Vagina (tissue), 2 donors: ENCODE data around the gene BAHCC1. TPM values are rescaled to one million over a fixed set of nuclear protein-coding genes. Genes with fewer than 3 reads are reported as not detected.

Experiments
- DNase-seq, 2 donors: peaks; one replicate each; pipeline ENCODE4 v3.0.0-alpha.2; 2017; ENCODE audit errors: extremely low spot score in 2 of 2
- H3K27ac ChIP-seq: fragments of 200-600 bp; sonication (generic); one replicate; pipeline ENCODE4 v1.5.1; 2019
- H3K27me3 ChIP-seq: fragments of 200-600 bp; sonication (generic); one replicate; pipeline ENCODE4 v1.5.1; 2019
- H3K36me3 ChIP-seq, 2 donors: fragments of 200-600 bp; sonication (generic); one replicate each; pipeline ENCODE4 v1.5.1; 2017 to 2019
- H3K4me1 ChIP-seq: fragments of 200-600 bp; sonication (generic); one replicate; pipeline ENCODE4 v1.5.1; 2019
- H3K4me3 ChIP-seq, 2 donors: fragments of 200-600 bp; sonication (generic); 1 replicate in 1 of 2; 2 replicates in 1 of 2; pipeline ENCODE4 v1.5.1; 2016 to 2019
- H3K9me3 ChIP-seq: fragments of 200-600 bp; sonication (generic); one replicate; pipeline ENCODE4 v1.5.1; 2019
- CTCF ChIP-seq, 3 experiments: fragments of 450-650 bp in 2 of 3; fragments of 200-600 bp in 1 of 3; sonication (generic) in 1 of 3; IDR thresholded peaks; one replicate each; pipeline ENCODE4 v1.5.1; 2017 to 2019; ENCODE audit warnings: antibody characterized with exemption in 3 of 3, mild to moderate bottlenecking in 2 of 3, moderate library complexity in 2 of 3
- POLR2A ChIP-seq, 2 donors: fragments of 450-650 bp; IDR thresholded peaks; one replicate each; pipeline ENCODE4 v1.6.1; 2017; ENCODE audit warnings: antibody characterized with exemption in 2 of 2, mild to moderate bottlenecking in 2 of 2, moderate library complexity in 2 of 2
- POLR2AphosphoS5 ChIP-seq, 2 donors: sonication (generic); formaldehyde crosslinking; IDR thresholded peaks; one replicate each; pipeline ENCODE4 v1.9.0; 2017; ENCODE audit warnings: antibody characterized with exemption in 2 of 2, mild to moderate bottlenecking in 2 of 2, low read depth in 1 of 2; ENCODE audit not compliant: insufficient read depth in 1 of 2
- intact Hi-C: fragments of 100-400 bp; cut with DNase I; formaldehyde crosslinking; loops from one replicate; pipeline ENCODE4 v1.15.1; 2023
- total RNA-seq: library from RNA; depleted of rRNA; stranded (reverse); fragments of >200 nt; gene quantifications from one replicate; pipeline ENCODE4 v1.2.3, GENCODE V29; 2016

The BAHCC1 gene
- total RNA-seq, 1 donor from 2014 or later: 9.1 TPM

DNA sequence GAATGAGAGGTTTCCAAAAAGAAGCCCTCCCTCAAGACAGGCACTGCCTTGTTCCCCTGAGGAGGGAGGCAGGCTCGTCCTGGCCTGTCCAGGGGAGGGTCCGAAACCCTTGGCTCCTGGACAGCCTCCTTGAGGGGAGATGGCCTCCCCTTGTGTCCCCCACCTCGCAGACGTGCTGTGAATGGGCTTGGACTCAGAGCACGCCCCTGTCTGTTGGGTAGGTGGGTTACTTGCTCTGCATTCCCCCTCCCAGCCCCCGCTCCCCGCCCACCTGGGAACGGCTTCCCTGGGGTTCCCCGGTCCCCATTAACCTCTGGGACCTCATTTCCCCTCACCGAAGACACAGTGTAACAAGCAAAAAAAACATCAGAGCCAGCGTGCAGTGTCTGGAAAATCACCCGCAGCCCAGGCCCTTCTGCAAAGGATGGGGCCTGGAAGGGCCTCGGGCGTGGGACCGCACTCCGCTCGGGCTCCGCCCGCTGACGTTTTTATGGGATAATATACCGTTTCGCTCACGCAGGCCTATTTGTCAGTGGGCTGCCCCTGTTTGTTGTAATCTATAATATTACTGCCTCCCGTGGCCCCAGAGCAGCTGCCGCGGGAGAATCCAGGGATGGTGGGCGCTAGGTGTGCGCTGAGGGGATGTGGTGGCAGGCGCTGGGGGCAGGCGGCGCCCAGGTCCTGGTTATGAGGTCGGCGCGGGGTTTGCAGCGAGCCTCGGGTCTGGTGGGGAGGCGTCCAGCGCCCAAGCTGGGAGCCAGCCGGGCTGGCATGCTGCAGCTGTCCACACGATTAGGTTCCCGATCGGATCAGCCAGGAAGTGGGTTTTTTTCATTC is 11.1 kb downstream of the BAHCC1 start:
- intact Hi-C loops: no loop called here
- DNase-seq: no peak
- H3K27ac ChIP-seq: peak overlapping the region; percentile 26
- peak overlapping the region in 1 of 2 donors; percentile 3 for H3K4me3 ChIP-seq
- H3K36me3 ChIP-seq: no peaks in the 10 kb centered on the region
- peaks cover 57% of the 10 kb centered on the region for H3K4me1 ChIP-seq
- H3K27me3 ChIP-seq: no peaks in the 10 kb centered on the region
- H3K9me3 ChIP-seq: no peaks in the 10 kb centered on the region
- no peak for TF ChIP-seq CTCF (IDR thresholded peaks at IDR 0.05)
- TF ChIP-seq POLR2A (IDR thresholded peaks at IDR 0.05): no peak
- no peak for TF ChIP-seq POLR2AphosphoS5 (IDR thresholded peaks at IDR 0.05; ENCODE audit: insufficient read depth in 1 of 2, low read depth in 1 of 2)

GRCh38 chr17:81408049-81408448 is 12.8 kb downstream of the BAHCC1 start:
- Histone ChIP-seq H3K4me1 (peaks cover 55% of the 10 kb centered on the region), H3K27ac (no peak overlapping the region)
- intact Hi-C loops: no loop called here

GRCh38 chr17:81409190-81409935 is 14.1 kb downstream of the BAHCC1 start:
- no peak for DNase-seq
- Histone ChIP-seq H3K4me1 (peaks cover 47% of the 10 kb centered on the region), H3K4me3 (no peak overlapping the region), H3K27ac (no peak overlapping the region), H3K36me3 (no peaks in the 10 kb centered on the region), H3K9me3 (no peaks in the 10 kb centered on the region), H3K27me3 (no peaks in the 10 kb centered on the region)
- intact Hi-C loops: no loop called here
- TF ChIP-seq POLR2AphosphoS5 (IDR thresholded peaks at IDR 0.05; ENCODE audit: insufficient read depth in 1 of 2, low read depth in 1 of 2) (no peak), POLR2A (IDR thresholded peaks at IDR 0.05) (no peak), CTCF (IDR thresholded peaks at IDR 0.05) (no peak)

More at GRCh38 chr17:81408049-81408448, 12.8 kb downstream of the BAHCC1 start:
- Histone ChIP-seq H3K27me3 (no peaks in the 10 kb centered on the region), H3K9me3 (no peaks in the 10 kb centered on the region), H3K4me3 (no peak overlapping the region), H3K36me3 (no peaks in the 10 kb centered on the region)
- TF ChIP-seq POLR2AphosphoS5 (IDR thresholded peaks at IDR 0.05; ENCODE audit: insufficient read depth in 1 of 2, low read depth in 1 of 2) (no peak), POLR2A (IDR thresholded peaks at IDR 0.05) (no peak), CTCF (IDR thresholded peaks at IDR 0.05) (no peak)
- no peak for DNase-seq

GRCh38 chr17:81410852-81411251 is 15.6 kb downstream of the BAHCC1 start:
- Histone ChIP-seq H3K9me3 (no peaks in the 10 kb centered on the region), H3K27me3 (no peaks in the 10 kb centered on the region), H3K27ac (no peak overlapping the region), H3K4me1 (peaks cover 32% of the 10 kb centered on the region), H3K36me3 (no peaks in the 10 kb centered on the region), H3K4me3 (no peak overlapping the region)
- intact Hi-C loops: no loop called here
- DNase-seq: no peak
- TF ChIP-seq POLR2AphosphoS5 (IDR thresholded peaks at IDR 0.05; ENCODE audit: insufficient read depth in 1 of 2, low read depth in 1 of 2): no peak
- no peak for TF ChIP-seq POLR2A (IDR thresholded peaks at IDR 0.05)
- no peak for TF ChIP-seq CTCF (IDR thresholded peaks at IDR 0.05)
